ENCODE data around the gene CA12. TPM values are rescaled to one million over a fixed set of nuclear protein-coding genes. Genes with fewer than 3 reads are reported as not detected.

Gene CA12
- total and polyA plus RNA-seq, 2 experiments from 2014 or later: 0.03 TPM; not detected in 1

DNA sequence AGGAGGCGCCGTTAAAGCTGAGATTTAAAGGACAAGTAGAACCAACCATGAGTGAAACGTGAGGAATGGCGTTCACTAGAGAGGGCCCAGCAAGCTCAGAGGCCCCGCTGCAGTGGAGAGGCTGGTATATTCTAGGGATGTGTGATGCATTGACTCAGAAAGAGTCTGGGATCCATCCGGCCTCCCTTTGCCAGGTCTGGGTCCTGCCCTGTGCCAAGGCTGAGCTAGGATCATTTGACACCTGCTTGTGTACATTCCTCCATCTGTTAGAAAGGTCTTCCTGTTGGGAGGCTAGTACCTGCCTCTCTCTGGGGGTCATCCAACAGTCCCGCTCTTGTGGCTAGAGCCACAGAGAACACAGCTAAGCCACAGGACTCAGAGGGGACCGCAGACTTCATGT lies 28.4 kb downstream of the CA12 start:
- Histone ChIP-seq H3K27ac (no peak overlapping the region), H3K36me3 (no peaks in the 10 kb centered on the region), H3K9me3 (ENCODE audit: low read depth) (no peaks in the 10 kb centered on the region), H3K27me3 (no peaks in the 10 kb centered on the region), H3K4me1 (ENCODE audit: low read depth) (no peaks in the 10 kb centered on the region), H3K4me3 (no peak overlapping the region)
- TF ChIP-seq, protein P1, sequence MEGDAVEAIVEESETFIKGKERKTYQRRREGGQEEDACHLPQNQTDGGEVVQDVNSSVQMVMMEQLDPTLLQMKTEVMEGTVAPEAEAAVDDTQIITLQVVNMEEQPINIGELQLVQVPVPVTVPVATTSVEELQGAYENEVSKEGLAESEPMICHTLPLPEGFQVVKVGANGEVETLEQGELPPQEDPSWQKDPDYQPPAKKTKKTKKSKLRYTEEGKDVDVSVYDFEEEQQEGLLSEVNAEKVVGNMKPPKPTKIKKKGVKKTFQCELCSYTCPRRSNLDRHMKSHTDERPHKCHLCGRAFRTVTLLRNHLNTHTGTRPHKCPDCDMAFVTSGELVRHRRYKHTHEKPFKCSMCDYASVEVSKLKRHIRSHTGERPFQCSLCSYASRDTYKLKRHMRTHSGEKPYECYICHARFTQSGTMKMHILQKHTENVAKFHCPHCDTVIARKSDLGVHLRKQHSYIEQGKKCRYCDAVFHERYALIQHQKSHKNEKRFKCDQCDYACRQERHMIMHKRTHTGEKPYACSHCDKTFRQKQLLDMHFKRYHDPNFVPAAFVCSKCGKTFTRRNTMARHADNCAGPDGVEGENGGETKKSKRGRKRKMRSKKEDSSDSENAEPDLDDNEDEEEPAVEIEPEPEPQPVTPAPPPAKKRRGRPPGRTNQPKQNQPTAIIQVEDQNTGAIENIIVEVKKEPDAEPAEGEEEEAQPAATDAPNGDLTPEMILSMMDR (IDR thresholded peaks at IDR 0.05; ENCODE audit: low read depth, low read length): no peak
- DNase-seq (ENCODE audit: low read depth in 1 of 2, low spot score in 1 of 2): no peak

DNA sequence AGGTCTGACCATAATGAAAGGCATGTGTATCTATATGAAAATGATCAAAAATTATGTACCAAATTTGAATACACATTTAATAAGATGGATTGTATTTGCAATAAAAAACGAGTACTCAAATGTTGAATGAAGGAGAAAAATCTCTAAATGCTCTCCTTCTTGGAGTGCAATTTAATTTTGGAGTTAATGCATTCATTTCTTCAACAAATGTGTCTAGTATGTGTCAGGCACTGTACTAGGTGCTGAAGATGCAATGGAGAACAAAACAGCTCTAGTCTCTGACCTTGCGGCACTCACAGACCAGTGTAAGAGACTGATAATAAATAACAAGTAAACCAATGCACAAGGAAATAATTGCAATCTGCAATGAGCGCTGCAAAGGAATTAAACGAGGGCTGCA lies 28.8 kb downstream of the CA12 start:
- DNase-seq (ENCODE audit: low read depth in 1 of 2, low spot score in 1 of 2): no peak
- TF ChIP-seq, protein P1 (IDR thresholded peaks at IDR 0.05; ENCODE audit: low read depth, low read length): no peak
- H3K9me3 ChIP-seq (ENCODE audit: low read depth): no peaks in the 10 kb centered on the region
- H3K4me1 ChIP-seq (ENCODE audit: low read depth): no peaks in the 10 kb centered on the region
- H3K27me3 ChIP-seq: no peaks in the 10 kb centered on the region
- no peak overlapping the region for H3K4me3 ChIP-seq
- H3K36me3 ChIP-seq: no peaks in the 10 kb centered on the region
- no peak overlapping the region for H3K27ac ChIP-seq

DNA sequence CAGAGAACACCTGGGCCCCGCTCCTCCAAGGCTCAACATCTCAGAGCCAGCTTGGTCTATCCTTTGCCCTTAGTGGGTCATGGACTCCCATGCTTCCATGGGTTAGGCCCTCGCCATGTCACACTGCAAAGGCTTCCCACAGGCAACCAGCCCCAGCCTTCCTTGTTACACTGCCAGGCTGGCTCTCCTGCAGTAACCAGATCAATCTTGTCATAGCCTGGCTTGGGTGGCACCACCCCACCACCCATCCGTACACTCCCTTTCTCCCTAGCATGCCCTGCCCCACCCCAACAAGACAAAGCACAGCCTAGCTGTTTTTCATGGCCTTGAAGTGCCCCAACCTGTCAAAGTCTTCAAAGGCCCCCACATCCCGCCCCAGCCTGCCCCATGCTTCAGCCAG lies 30.5 kb downstream of the CA12 start:
- Histone ChIP-seq H3K27ac (no peak overlapping the region), H3K9me3 (ENCODE audit: low read depth) (no peaks in the 10 kb centered on the region), H3K4me1 (ENCODE audit: low read depth) (no peaks in the 10 kb centered on the region), H3K36me3 (no peaks in the 10 kb centered on the region), H3K4me3 (no peak overlapping the region), H3K27me3 (no peaks in the 10 kb centered on the region)
- TF ChIP-seq, protein P1 (IDR thresholded peaks at IDR 0.05; ENCODE audit: low read depth, low read length): no peak
- DNase-seq (ENCODE audit: low read depth in 1 of 2, low spot score in 1 of 2): no peak

DNA sequence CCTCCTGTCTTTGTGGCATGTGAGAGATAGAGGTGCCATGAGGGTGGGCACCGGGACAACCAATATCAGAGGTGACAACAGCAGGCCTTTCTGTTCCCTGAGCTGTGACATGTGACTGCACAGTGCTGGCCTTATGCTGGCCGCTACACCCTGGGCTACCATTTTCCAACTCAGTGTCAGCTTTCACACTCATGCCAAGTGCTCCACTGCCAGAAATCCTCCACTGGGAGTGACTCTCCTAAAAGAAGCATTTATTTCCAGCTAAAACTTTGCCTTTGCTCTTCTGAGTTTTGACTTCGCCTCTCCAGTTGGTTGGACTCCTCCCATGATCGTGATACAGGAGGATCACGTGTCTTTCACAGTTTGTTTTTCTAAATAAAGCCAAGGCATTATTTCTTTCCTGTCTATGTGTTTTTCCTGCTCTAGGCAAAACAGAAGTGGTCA lies 31.4 kb downstream of the CA12 start:
- Histone ChIP-seq H3K27me3 (no peaks in the 10 kb centered on the region), H3K4me1 (ENCODE audit: low read depth) (no peaks in the 10 kb centered on the region), H3K9me3 (ENCODE audit: low read depth) (no peaks in the 10 kb centered on the region), H3K36me3 (no peaks in the 10 kb centered on the region), H3K27ac (no peak overlapping the region), H3K4me3 (no peak overlapping the region)
- peak in 1 of 2 donors; percentile 8 for DNase-seq (ENCODE audit: low read depth in 1 of 2, low spot score in 1 of 2)
- TF ChIP-seq, protein P1 (IDR thresholded peaks at IDR 0.05; ENCODE audit: low read depth, low read length): no peak

DNA sequence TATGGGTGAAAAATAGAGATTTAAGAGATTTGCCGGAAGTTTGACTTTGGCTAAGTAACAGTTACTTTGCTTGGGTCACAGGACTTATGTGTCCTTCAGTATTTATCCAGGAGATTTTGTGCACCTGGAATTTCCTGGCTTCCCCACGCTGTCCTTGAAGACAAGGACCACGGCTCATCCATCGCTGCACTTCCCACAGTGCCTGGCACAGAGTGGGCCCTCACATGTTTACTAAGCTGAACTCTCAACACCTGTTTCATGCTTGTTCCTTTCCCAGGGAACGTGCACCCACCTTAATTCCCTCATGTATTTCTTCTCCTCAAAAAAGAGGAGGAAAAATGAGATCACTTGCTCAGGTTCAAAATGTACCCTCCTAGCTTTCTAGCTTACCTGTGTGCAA lies 32.0 kb downstream of the CA12 start:
- Histone ChIP-seq H3K27me3 (no peaks in the 10 kb centered on the region), H3K4me1 (ENCODE audit: low read depth) (no peaks in the 10 kb centered on the region), H3K27ac (no peak overlapping the region), H3K9me3 (ENCODE audit: low read depth) (no peaks in the 10 kb centered on the region), H3K36me3 (no peaks in the 10 kb centered on the region), H3K4me3 (no peak overlapping the region)
- no peak for DNase-seq (ENCODE audit: low read depth in 1 of 2, low spot score in 1 of 2)
- TF ChIP-seq, protein P1 (IDR thresholded peaks at IDR 0.05; ENCODE audit: low read depth, low read length): no peak

DNA sequence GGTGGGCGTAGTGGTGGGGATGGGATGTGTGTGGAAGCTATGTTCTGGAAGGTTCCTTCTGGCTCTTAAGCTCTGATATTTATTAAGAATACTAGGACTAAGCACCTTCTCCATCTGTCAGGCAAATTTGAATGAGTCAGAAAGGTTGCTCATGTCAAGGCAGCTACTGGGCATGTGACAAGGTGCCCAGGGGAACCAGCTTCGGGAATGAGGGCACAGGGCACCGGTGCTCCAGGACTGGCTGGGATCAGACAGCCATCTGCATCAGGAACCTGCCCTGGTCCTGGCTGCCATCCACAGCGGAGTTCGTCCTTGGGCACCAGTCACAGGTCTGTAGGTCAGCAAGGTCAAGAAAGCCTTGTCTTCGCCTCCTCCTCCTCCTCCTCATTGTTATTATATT lies 32.5 kb downstream of the CA12 start:
- no peaks in the 10 kb centered on the region for H3K36me3 ChIP-seq
- H3K9me3 ChIP-seq (ENCODE audit: low read depth): no peaks in the 10 kb centered on the region
- no peak overlapping the region for H3K27ac ChIP-seq
- no peaks in the 10 kb centered on the region for H3K4me1 ChIP-seq (ENCODE audit: low read depth)
- no peak for DNase-seq (ENCODE audit: low read depth in 1 of 2, low spot score in 1 of 2)
- TF ChIP-seq, protein P1 (IDR thresholded peaks at IDR 0.05; ENCODE audit: low read depth, low read length): no peak
- no peaks in the 10 kb centered on the region for H3K27me3 ChIP-seq
- no peak overlapping the region for H3K4me3 ChIP-seq

Data from cardiac muscle cell (in vitro differentiated cells and primary cell).